Heart right ventricle (tissue), 16 donors: Measurements from ENCODE around the gene KCNT2. TPM values are rescaled to one million over a fixed set of nuclear protein-coding genes. Genes with fewer than 3 reads are reported as not detected.

Source experiments
- ATAC-seq, 8 donors: fragments of 200-7000 bp; cut with Tn5 transposase; one replicate each; pipeline ENCODE4 v1.9.1; 2020; ENCODE audit warnings: mild to moderate bottlenecking in 8 of 8, moderate library complexity in 8 of 8, moderate number of reproducible peaks in 1 of 8
- DNase-seq, 2 donors: peaks; one replicate each; pipeline ENCODE4 v3.0.0-alpha.2; 2020
- H3K27ac ChIP-seq, 10 donors: fragments of 200-600 bp; sonication (generic) in 2 of 10; one replicate each; pipeline versions ENCODE4 v1.5.0 to v1.8.0; 2020 to 2022; ENCODE audit warnings: mild to moderate bottlenecking in 3 of 10
- H3K27me3 ChIP-seq, 7 donors: fragments of 200-600 bp; one replicate each; pipeline ENCODE4 v1.8.0; 2021 to 2022; ENCODE audit warnings: mild to moderate bottlenecking in 2 of 7
- H3K36me3 ChIP-seq, 9 donors: fragments of 200-600 bp; sonication (generic) in 1 of 9; one replicate each; pipeline versions ENCODE4 v1.5.0 to v1.8.0; 2020 to 2022; ENCODE audit warnings: mild to moderate bottlenecking in 2 of 9
- H3K4me1 ChIP-seq, 9 donors: fragments of 200-600 bp; sonication (generic) in 1 of 9; one replicate each; pipeline versions ENCODE4 v1.5.0 to v1.8.0; 2020 to 2022; ENCODE audit warnings: mild to moderate bottlenecking in 4 of 9
- H3K4me3 ChIP-seq, 10 donors: fragments of 200-600 bp; sonication (generic) in 2 of 10; one replicate each; pipeline versions ENCODE4 v1.5.0 to v1.8.0; 2020 to 2022; ENCODE audit warnings: mild to moderate bottlenecking in 7 of 10, moderate library complexity in 2 of 10
- H3K9me3 ChIP-seq, 11 donors: fragments of 200-600 bp in 10 of 11; sonication (generic) in 2 of 11; one replicate each; pipeline versions ENCODE4 v1.5.0 to v1.8.0; 2013 to 2022; ENCODE audit warnings: mild to moderate bottlenecking in 2 of 11, control low read depth in 1 of 11, moderate library complexity in 1 of 11
- WGBS, 2 donors: extraction: QIAGEN DNeasy Blood & Tissue Kit; methylation state at CpG; one replicate each; pipeline ENCODE4 v1.1.7; 2013; ENCODE audit warnings: inconsistent platforms in 1 of 2; 5-methylcytosine and 5-hydroxymethylcytosine counted together
- intact Hi-C, 10 donors: fragments of 100-400 bp; cut with DNase I; formaldehyde crosslinking; loops; one replicate each; pipeline versions ENCODE4 v1.11.1 to v1.14.2; 2022
- polyA plus RNA-seq, 2 donors: library from polyadenylated mRNA; stranded (reverse); fragments of 200-250 nt; gene quantifications; one replicate each; pipeline ENCODE4 v1.2.3, GENCODE V29; 2013
- total RNA-seq, 10 donors: library from RNA; stranded (reverse); fragmentation: NEBNext Ultra II Directional in 3 of 10; extraction: Animal tissue kit (Norgen Biotek cat#: 25700) in 3 of 10; gene quantifications; one replicate each; pipeline versions ENCODE4 v1.2.1 to v1.2.4, GENCODE V29; 2021 to 2023
- TF ChIP-seq, protein P1 (sequence below), 9 donors: fragments of 200-600 bp; sonication (generic) in 2 of 9; IDR thresholded peaks; one replicate each; pipeline versions ENCODE4 v1.5.0 to v1.8.0; 2021 to 2022; ENCODE audit warnings: antibody characterized with exemption in 9 of 9, mild to moderate bottlenecking in 5 of 9, moderate library complexity in 1 of 9
- donor health status: Arrhythmogenic right ventricular cardiomyopathy.
- donor health status: ischemic (EF 13 %, LVEDD 7.1; RV severe dilation, severe dysfunction).
- donor health status: healthy with polysubstance abuse.
- donor health status: DM: no; HTN: yes; CAD: no.
- donor health status: DM: no; HTN: no; CAD: no.
- donor health status: ischemic (EF 25% LVEDD 6.9; RV normal size, moderate dysfunction).
- donor health status: ischemic (EF 25% LVEDD 5.7; RV mildly dilated, moderate dysfunction).
- donor health status: healthy.
- donor health status: DM: yes; HTN: yes; CAD: no.
- donor health status: Ischemic cardiomyopathy.
- donor health status: ischemic (EF 35%, LVEDD 5.7; RV mildly dilated, moderate dysfunction).
- donor health status: nonischemic (EF 11% LVEDD 7.7; RV severe dilation, severe dysfunction).
- donor health status: DM: yes; HTN: yes; CAD: no.
- donor health status: PGD.
- donor health status: ischemic (EF 29% LVEDD 5.4; RV normal size, mild dysfunction).
- donor health status: nonischemic (EF 23%, LVEDD 6.1; RV moderate dilation, normal function).

Gene KCNT2
- total and polyA plus RNA-seq, 12 donors: 0.26 to 1.1 (median 0.68) TPM

DNA sequence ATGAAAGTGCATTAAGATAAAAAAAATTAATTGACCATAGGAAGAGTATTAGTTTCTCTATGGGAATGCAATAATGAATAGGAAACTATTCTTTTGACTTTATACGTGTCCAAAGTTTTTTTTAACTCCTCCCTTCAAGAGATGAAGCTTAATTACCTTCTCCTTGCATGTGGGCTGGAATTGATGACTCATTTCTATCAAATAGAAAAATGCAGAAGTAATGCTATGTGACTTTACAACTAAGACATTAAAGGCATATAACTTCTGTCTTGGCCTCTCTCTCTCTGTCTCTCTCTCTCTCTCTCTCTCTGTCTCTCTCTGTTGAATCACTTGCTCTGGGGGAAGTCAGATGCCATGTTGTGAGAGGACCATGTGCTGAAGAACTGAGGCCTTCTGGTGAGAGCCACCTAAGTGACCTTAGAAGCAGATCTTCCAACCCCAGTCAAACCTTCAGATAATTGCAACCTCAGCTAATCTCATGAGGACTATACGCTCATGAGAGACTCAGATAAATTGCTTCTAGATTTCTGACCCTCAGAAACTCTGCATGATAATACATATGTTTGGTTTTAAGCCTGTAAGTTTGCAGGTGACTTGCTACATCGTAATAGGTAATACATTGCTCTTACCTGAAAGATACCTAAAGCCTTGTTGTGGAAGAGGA lies 414.2 kb downstream of the KCNT2 start:
- WGBS, 2 donors: 23 to 27% methylated on average over 3 of the region's 3 CpGs
- intact Hi-C loops: no loop called here
- no peak for ATAC-seq
- H3K27me3 ChIP-seq: no peaks in the 10 kb centered on the region
- DNase-seq: no peak
- TF ChIP-seq, protein P1, sequence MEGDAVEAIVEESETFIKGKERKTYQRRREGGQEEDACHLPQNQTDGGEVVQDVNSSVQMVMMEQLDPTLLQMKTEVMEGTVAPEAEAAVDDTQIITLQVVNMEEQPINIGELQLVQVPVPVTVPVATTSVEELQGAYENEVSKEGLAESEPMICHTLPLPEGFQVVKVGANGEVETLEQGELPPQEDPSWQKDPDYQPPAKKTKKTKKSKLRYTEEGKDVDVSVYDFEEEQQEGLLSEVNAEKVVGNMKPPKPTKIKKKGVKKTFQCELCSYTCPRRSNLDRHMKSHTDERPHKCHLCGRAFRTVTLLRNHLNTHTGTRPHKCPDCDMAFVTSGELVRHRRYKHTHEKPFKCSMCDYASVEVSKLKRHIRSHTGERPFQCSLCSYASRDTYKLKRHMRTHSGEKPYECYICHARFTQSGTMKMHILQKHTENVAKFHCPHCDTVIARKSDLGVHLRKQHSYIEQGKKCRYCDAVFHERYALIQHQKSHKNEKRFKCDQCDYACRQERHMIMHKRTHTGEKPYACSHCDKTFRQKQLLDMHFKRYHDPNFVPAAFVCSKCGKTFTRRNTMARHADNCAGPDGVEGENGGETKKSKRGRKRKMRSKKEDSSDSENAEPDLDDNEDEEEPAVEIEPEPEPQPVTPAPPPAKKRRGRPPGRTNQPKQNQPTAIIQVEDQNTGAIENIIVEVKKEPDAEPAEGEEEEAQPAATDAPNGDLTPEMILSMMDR (IDR thresholded peaks at IDR 0.05): no peak
- H3K36me3 ChIP-seq: no peaks in the 10 kb centered on the region
- no peak overlapping the region for H3K27ac ChIP-seq
- no peak overlapping the region for H3K4me3 ChIP-seq
- H3K9me3 ChIP-seq: peaks cover 0 to 3% (median 0%) of the 10 kb centered on the region in 11 donors
- H3K4me1 ChIP-seq: no peaks in the 10 kb centered on the region

DNA sequence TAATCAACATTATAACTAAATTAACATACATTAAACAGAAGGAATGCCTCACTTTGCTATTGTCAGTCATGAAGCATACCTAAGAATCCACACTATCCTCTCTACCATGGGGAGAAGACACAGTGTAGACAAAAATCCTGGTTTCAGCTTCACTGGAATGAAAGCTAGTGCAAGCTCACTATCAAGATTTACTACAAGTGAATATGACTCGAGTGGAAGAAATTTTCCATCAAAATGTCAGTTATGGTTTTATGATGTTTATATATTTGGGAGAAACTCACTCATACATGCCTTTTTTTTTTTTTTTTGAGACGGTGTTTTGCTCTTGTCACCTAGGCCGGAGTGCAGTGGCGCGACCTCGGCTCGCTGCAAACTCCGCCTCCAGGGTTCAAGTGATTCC lies 424.3 kb downstream of the KCNT2 start:
- Histone ChIP-seq H3K27ac (no peak overlapping the region), H3K27me3 (no peaks in the 10 kb centered on the region), H3K4me3 (no peak overlapping the region), H3K4me1 (peaks cover 0 to 10% (median 0%) of the 10 kb centered on the region in 9 donors), H3K9me3 (peaks cover 0 to 5% (median 0%) of the 10 kb centered on the region in 11 donors), H3K36me3 (no peaks in the 10 kb centered on the region)
- ATAC-seq: no peak
- intact Hi-C loops: no loop called here
- DNase-seq: no peak
- TF ChIP-seq, protein P1 (IDR thresholded peaks at IDR 0.05): no peak
- WGBS, 2 donors: 91 to 94% methylated on average over 8 of the region's 8 CpGs

DNA sequence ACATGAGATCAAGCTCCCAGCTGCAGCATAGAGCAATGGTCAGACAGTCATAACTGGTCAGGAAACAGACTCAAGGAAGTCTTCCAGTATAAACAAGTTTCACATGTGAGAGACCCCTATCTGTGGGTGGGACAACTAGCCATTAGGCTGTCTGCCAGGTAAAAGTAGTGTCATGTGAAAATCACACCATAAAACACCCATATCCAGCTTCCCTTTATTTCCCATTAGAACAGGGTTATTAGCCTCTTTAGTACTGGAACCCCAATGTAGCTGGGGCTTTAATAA lies 426.7 kb downstream of the KCNT2 start:
- TF ChIP-seq, protein P1 (IDR thresholded peaks at IDR 0.05): no peak
- H3K27me3 ChIP-seq: no peaks in the 10 kb centered on the region
- intact Hi-C loops: no loop called here
- H3K36me3 ChIP-seq: no peaks in the 10 kb centered on the region
- no peaks in the 10 kb centered on the region for H3K9me3 ChIP-seq
- DNase-seq (no peak), ATAC-seq (no peak)
- no peak overlapping the region for H3K27ac ChIP-seq
- H3K4me3 ChIP-seq: no peak overlapping the region
- peaks cover 0 to 10% (median 0%) of the 10 kb centered on the region in 9 donors for H3K4me1 ChIP-seq

DNA sequence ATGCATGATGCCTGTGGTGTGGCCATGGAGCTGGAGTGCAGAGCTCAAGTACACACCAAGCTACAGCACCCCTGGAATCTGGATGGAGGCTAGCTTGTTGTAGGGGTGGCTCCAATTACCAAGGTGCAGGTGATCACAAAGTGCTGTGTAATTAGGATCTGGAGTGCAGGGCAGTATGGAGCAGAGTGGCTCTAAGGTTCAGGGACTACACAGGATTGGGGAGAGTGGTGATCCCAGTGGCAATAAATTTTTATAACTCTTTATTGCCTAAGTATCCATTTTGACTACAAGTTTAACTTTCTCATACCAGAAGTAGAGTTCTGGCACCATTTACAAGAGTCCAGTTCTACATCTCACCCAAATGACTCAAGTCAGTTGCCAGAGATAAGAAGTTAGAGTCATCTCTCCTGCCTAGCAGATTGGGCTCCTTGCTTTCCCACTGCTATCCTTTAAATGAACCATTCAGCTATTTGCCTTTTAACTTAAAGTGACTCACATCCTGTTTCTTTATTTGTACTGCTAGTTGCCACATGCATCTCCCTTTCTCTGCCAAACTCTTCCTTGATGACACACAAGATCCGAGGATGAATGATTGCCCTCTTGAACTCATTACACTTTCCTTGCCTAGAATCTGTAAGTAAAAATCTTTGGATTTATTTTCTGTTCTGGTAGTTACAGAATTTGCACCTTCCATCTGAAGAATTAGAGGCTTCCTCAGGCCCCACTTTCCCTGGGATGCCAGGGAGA lies 427.2 kb downstream of the KCNT2 start:
- no peaks in the 10 kb centered on the region for H3K36me3 ChIP-seq
- H3K4me3 ChIP-seq: no peak overlapping the region
- no peaks in the 10 kb centered on the region for H3K27me3 ChIP-seq
- no peaks in the 10 kb centered on the region for H3K9me3 ChIP-seq
- no peak for ATAC-seq
- intact Hi-C loops: no loop called here
- 20 to 44% methylated on average over 1 of the region's 1 CpG for WGBS, 2 donors
- H3K27ac ChIP-seq: no peak overlapping the region
- no peak for DNase-seq
- H3K4me1 ChIP-seq: peaks cover 0 to 10% (median 0%) of the 10 kb centered on the region in 9 donors
- TF ChIP-seq, protein P1 (IDR thresholded peaks at IDR 0.05): no peak
